PC-3 (cell line): ENCODE measurements around the gene MAPK9.

ENCODE experiments used
- CTCF ChIP-seq: fragments of 300-600 bp; sonication (generic); conservative IDR thresholded peaks from 2 replicates; pipeline ENCODE4 v1.5.1; 2017; ENCODE audit warnings: antibody characterized with exemption, low read depth, mild to moderate bottlenecking, low read length
- EZH2 ChIP-seq: fragments of 300-600 bp; sonication (generic); IDR thresholded peaks from one replicate; pipeline ENCODE4 v1.6.1; 2017; ENCODE audit warnings: antibody characterized with exemption, mild to moderate bottlenecking, low read length; ENCODE audit not compliant: unreplicated experiment

- TF ChIP-seq CTCF (no peak), EZH2 (no peak)
Observed at GRCh38 chr5:180194410-180195345, 97.2 kb downstream of the MAPK9 start.
